ENCODE measurements around the gene DKK1.
A peak's percentile ranks its signal among the peaks of the same experiment; 100 is the strongest.

DKK1 gene

GRCh38 chr10:52297747-52298146, 16.3 kb upstream of the DKK1 start:
- no peak for TF ChIP-seq CTCF (IDR thresholded peaks at IDR 0.05; ENCODE audit: low read depth, low read length, missing control alignments)
- H3K4me3 ChIP-seq (ENCODE audit: low read depth, low read length), result no peak overlapping the region
- no peak for DNase-seq (ENCODE audit: low read depth)
- in situ Hi-C loops (cut with HindIII; ENCODE audit: low sequenced_read_pairs), result no loop called here

- in situ Hi-C loops (cut with HindIII; ENCODE audit: low sequenced_read_pairs), result no loop called here
- no peak for DNase-seq (ENCODE audit: low read depth)
- no peak overlapping the region for H3K4me3 ChIP-seq (ENCODE audit: low read depth, low read length)
- no peak for TF ChIP-seq CTCF (IDR thresholded peaks at IDR 0.05; ENCODE audit: low read depth, low read length, missing control alignments)
Measured at GRCh38 chr10:52300599-52301277, 13.3 kb upstream of the DKK1 start.

GRCh38 chr10:52308251-52309031, 5.6 kb upstream of the DKK1 start:
- in situ Hi-C loops (cut with HindIII; ENCODE audit: low sequenced_read_pairs), result loop anchor here (5.0 kb wide), 1 partner anchor 164 kb away; no protein-coding TSS in a partner anchor
- peak; percentile 54 for DNase-seq (ENCODE audit: low read depth)
- peak; percentile 61 for TF ChIP-seq CTCF (IDR thresholded peaks at IDR 0.05; ENCODE audit: low read depth, low read length, missing control alignments)

GRCh38 chr10:52312942-52313255, 1.2 kb upstream of the DKK1 start:
- in situ Hi-C loops (cut with HindIII; ENCODE audit: low sequenced_read_pairs), result no loop called here
- no peak for DNase-seq (ENCODE audit: low read depth)
- no peak for TF ChIP-seq CTCF (IDR thresholded peaks at IDR 0.05; ENCODE audit: low read depth, low read length, missing control alignments)
- H3K4me3 ChIP-seq (ENCODE audit: low read depth, low read length), result peak overlapping the region; percentile 74

More at GRCh38 chr10:52308251-52309031, 5.6 kb upstream of the DKK1 start:
- peak overlapping the region; percentile 50 for H3K4me3 ChIP-seq (ENCODE audit: low read depth, low read length)

GRCh38 chr10:52313256-52313932, 687 bp upstream of the DKK1 start:
- no peak for TF ChIP-seq CTCF (IDR thresholded peaks at IDR 0.05; ENCODE audit: low read depth, low read length, missing control alignments)
- DNase-seq (ENCODE audit: low read depth), result no peak
- H3K4me3 ChIP-seq (ENCODE audit: low read depth, low read length), result peak overlapping the region; percentile 74
- in situ Hi-C loops (cut with HindIII; ENCODE audit: low sequenced_read_pairs), result no loop called here

- in situ Hi-C loops (cut with HindIII; ENCODE audit: low sequenced_read_pairs), result no loop called here
- DNase-seq (ENCODE audit: low read depth), result no peak
- H3K4me3 ChIP-seq (ENCODE audit: low read depth, low read length), result peak overlapping the region; percentile 74
- TF ChIP-seq CTCF (IDR thresholded peaks at IDR 0.05; ENCODE audit: low read depth, low read length, missing control alignments), result no peak
Measured at GRCh38 chr10:52314822-52315552, 906 bp downstream of the DKK1 start.

All from astrocyte of the cerebellum (primary cell).